Gastroesophageal sphincter (tissue), 3 donors: ENCODE results near the gene AFDN.

ENCODE experiments used
- POLR2A ChIP-seq, 2 donors: fragments of 450-650 bp; IDR thresholded peaks; one replicate each; pipeline ENCODE4 v1.6.1; 2017; ENCODE audit warnings: antibody characterized with exemption in 2 of 2, mild to moderate bottlenecking in 2 of 2, moderate library complexity in 1 of 2
- POLR2AphosphoS5 ChIP-seq: sonication (generic); formaldehyde crosslinking; IDR thresholded peaks from one replicate; pipeline ENCODE4 v1.6.1; 2017; ENCODE audit warnings: antibody characterized with exemption
- TF ChIP-seq, protein P1 (sequence below), 4 experiments: fragments of 200-600 bp in 2 of 4; fragments of 450-650 bp in 2 of 4; sonication (generic) in 1 of 4; IDR thresholded peaks; one replicate each; pipeline ENCODE4 v1.5.1; 2017 to 2019; ENCODE audit warnings: antibody characterized with exemption in 4 of 4, mild to moderate bottlenecking in 2 of 4, moderate library complexity in 2 of 4

DNA sequence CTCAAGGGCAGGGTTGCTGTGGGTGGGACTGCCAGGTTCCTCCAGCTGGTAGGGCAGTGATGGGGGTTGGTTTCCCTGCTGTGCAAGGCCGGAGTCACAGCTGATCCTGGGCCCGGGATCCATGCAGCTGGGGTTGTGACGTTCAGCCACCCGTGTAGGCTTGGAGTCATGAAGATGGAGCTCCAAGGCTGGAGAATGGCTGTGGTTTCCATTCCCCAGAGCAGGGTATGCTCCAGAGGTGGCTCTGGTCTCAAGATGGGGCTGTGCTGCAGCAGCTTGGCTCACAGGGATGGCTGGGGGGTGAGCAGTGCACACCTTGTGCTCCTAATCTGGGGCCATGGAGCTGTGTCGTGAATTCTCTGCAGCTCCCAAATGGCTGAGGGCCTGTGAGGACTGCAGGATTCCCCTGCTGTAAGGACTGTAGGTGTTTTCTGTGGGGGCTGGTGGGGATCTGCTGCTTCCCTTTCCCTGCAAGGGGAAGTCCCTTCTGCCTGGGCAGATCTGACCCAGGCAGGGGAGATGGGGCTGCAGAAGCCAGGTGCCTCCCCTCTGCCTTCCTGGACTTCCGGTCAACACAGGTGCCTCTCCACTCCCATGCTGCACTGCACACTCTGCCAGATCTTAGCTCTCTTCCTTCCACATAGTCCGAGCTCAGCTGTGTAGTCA is 186.7 kb downstream of the AFDN start:
- no peak for TF ChIP-seq POLR2AphosphoS5
- TF ChIP-seq, protein P1, sequence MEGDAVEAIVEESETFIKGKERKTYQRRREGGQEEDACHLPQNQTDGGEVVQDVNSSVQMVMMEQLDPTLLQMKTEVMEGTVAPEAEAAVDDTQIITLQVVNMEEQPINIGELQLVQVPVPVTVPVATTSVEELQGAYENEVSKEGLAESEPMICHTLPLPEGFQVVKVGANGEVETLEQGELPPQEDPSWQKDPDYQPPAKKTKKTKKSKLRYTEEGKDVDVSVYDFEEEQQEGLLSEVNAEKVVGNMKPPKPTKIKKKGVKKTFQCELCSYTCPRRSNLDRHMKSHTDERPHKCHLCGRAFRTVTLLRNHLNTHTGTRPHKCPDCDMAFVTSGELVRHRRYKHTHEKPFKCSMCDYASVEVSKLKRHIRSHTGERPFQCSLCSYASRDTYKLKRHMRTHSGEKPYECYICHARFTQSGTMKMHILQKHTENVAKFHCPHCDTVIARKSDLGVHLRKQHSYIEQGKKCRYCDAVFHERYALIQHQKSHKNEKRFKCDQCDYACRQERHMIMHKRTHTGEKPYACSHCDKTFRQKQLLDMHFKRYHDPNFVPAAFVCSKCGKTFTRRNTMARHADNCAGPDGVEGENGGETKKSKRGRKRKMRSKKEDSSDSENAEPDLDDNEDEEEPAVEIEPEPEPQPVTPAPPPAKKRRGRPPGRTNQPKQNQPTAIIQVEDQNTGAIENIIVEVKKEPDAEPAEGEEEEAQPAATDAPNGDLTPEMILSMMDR (IDR thresholded peaks at IDR 0.05) = no peak
- TF ChIP-seq POLR2A (IDR thresholded peaks at IDR 0.05) = no peak
